GM18498 (cell line): Measurements from ENCODE around the gene MBOAT2.
"Not testable (repeated sequence)": the region's sequence is repeated elsewhere in the genome, so short reads cannot be mapped to it uniquely, and the experiment has no call there.

Experiments
- ATAC-seq: cut with Tn5 transposase; IDR thresholded peaks from one replicate; pipeline ENCODE4 v1.9.1; 2021; ENCODE audit warnings: mild to moderate bottlenecking, moderate library complexity; ENCODE audit not compliant: unreplicated experiment

Gene MBOAT2

DNA sequence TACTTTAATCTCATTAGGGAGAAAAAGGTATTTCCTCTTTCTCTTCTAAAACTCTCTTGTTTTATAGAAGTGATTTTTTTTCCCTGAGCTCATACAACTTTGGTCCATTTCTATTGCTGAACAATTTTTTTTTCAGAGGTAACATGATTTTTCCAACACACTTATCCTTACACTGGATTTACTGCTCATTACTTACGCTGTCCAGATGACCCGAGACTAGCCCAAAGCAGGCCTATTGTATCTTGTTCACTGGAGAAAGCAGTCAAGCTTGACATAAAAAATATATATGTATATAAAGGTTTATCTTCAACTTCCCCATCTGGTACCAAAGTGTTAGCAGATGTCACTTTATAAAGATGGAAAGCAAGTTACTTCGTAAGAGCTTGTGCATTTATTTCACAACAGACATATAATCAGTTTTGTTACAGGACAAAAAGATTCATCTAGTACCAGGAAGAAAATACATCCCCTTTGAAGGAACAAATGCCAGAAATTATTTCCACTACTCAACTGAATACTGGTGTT is 95.7 kb downstream of the MBOAT2 start:
- no peak for ATAC-seq

DNA sequence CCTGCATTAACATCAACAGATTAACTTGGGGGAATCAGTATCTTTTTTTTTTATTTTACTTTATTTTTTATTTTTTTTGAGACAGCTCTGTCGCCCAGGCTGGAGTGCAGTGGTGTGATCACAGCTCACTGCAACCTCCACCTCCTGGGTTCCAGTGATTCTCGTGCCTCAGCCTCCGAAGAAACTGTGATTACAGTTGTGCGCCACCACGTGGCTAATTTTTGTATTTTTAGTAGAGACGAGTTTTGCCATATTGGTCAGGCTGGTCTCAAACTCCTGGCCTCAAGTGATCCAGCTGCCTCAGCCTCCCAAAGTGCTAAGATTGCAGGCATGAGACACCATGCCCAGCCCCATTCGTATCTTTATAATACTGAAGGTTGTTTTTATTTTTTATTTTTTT is 99.6 kb downstream of the MBOAT2 start:
- ATAC-seq, result not testable (repeated sequence)

DNA sequence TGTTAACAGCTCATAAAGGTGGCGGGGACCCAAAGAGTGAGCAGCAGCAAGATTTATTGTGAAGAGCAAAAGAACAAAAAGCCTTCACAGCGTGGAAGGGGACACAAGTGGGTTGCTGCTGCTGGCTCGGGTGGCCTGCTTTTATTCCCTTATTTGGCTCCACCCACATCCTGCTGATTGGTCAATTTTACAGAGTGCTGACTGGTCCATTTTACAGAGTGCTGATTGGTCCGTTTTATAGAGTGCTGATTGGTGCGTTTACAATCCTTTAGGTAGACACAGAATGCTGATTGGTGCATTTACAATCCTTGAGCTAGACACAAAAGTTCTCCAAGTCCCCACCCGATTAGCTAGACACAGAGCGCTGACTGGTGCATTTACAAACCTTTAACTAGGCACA is 100.7 kb downstream of the MBOAT2 start:
- ATAC-seq, result not testable (repeated sequence)

DNA sequence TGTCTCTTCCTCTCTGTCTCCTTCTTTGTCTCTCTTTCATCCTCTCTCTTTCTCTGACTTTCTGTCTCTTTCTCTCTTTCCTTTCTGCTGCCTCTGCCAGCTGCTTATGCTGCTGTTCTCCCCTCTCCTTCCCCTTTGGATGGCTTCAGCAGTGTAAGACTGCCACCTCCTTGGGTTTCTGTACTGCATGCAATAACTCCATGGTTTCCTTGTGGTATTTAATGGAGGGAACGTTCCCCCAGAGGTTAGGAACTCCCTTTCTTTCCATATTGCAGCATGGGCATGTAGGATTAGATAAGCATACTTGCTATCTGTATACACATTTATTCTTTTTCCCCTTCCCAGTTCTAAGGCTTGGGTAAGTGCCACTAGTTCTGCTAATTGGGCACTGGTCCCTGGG is 106.3 kb downstream of the MBOAT2 start:
- ATAC-seq, result not testable (repeated sequence)

DNA sequence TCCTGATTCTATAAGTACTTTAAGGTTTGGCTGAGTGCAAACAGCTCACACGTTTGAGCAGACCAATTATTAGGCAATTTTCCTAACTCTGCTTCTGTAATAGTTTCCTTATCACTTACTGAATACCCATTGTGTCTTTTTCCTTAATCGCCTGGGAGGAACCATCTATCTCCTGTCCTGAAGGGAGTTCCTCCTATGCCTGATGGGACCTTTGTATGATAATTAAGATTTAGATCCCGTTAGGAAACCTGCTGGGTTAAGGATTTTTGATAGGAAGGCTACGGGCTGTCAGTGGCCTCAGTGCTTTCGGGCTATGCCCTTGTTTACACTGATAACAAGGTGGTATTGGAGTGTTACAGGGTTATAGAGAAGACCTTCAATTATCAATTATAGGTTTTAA is 106.8 kb downstream of the MBOAT2 start:
- not testable (repeated sequence) for ATAC-seq

DNA sequence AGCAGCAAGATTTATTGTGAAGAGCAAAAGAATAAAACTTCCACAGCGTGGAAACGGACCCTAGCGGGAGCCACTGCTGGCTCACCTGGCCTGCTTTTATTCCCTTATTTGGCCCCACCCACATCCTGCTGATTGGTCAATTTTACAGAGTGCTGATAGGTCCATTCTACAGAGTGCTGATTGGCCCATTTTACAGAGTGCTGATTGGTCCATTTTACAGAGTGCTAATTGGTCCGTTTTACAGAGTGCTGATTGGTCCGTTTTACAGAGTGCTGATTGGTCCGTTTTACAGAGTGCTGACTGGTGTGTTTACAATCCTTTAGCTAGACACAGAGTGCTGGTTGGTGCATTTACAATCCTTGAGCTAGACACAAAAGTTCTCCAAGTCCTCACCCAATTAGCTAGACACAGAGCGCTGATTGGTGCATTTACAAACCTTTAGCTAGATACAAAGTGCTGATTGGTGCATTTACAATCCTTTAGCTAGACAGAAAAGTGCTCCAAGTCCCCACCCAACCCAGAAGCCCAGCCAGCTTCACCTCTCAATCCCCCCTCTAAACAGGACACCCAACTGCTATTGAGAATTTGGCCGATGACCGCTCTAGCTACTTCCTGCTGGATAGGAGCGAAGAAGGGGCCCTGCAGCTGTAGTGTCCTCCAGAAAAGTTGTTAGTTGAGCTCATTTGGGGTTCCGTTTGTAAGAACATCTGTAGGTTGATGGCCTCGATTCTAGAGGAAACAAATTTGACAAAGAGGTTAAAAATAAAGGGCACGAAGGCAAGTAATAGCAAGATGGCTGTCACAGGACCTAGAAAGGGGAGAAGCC is 108.2 kb downstream of the MBOAT2 start:
- not testable (repeated sequence) for ATAC-seq

DNA sequence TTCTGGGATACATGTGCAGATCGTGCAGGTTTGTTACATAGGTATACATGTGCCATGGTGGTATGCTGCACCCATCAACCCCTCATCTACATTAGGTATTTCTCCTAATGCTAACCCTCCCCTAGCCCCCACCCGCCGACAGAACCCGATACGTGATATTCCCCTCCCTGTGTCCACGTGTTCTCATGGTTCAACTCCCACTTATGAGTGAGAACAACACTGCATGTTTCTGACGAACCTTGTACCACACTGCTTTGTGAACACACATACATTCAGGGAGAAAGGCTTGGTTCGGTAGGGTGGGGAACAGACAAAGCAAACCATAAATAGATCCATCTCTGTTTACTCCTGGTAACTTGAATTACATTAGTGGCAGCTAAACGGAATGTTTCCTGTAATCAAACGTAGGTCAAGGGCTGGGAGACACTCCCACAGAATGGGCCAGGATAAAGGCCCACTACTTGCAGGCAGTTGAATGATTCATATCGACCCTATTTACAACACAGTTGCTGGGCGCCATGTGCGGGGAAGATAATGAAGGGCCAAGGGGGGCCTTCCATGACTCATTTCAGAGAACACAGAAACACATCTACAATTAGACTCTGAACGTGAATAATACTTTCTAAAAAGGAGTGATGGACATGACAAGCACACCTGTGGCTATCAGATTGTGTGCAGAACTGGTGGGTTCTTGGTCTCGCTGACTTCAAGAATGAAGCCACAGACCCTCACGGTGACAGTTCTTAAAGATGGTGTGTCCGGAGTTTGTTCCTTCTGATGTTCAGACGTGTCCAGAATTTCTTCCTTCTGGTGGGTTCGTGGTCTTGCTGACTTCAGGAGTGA is 109.3 kb downstream of the MBOAT2 start:
- no peak for ATAC-seq

DNA sequence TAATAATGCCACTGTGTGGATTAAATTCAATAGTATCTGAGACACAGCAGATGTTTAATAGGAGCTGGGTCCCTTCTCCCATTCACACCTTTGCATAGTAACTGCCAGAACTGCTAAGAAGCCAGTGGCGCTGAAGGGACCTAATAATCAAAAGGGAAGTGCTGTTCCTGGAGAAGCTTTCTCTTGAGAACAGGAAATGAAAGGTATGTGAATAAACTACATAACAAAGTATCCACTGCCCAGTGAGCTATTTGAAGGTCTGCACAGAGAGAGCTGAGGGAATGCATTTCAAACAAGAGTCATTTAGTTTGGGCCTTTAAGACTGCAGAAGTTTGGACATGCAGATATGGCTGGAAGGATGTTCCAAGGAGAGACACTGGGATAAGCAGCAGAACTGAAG is 110.0 kb downstream of the MBOAT2 start:
- ATAC-seq, result no peak

DNA sequence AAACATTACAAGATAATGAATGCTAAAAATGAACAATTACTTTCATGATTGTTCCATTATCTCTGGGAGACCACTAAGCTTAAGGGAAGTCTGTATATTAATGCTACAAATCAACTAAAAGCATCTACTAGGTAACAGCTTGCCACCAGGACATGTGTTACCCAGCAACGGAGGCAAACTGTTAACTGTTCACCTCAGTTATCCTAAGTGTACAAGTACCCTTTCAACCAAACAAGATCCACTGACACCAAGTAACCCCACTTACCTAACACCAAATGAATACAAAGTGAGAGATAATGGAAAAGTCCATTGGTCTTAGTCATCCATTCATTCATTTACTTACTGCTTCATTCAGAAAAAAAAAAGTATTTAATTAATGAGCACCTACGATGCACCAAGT is 111.4 kb downstream of the MBOAT2 start:
- no peak for ATAC-seq

DNA sequence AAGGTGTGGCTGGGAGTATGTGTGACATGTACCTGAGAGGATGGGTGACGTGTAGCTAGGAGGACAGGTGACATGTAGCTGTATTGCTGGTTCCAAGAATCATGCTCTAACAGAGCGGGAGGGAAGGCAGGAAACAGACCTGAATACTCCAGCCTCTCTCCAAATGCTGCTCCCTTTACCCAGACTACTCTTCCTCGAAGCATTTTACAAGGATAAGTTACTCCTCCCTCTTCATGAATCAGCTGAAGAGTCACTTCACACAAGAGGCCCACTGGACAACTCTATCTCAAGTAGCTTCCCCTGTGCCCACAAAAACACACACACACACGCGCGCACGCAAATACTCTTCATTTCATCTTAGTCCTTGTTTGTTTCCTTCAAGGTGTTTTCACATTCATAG is 113.5 kb downstream of the MBOAT2 start:
- ATAC-seq, result no peak

DNA sequence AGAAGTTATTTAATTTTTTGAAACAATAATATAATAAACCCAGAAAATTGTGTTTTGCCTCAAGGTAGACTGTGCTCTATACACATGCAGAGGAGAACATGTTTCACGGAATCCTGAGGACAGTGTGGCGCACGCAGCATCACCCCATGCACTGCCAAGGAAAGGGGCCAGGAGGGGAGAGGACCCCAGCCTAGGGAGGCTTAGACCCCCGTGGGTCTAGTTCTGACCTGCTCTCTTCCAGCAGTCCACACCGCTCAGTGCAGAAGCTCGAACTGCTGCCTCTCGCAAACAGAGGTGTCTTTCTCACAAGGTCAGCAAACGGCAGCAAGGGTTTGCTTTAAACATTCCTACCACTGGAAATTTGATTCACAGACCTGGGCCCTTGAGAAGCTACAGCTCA is 114.5 kb downstream of the MBOAT2 start:
- ATAC-seq, result no peak

DNA sequence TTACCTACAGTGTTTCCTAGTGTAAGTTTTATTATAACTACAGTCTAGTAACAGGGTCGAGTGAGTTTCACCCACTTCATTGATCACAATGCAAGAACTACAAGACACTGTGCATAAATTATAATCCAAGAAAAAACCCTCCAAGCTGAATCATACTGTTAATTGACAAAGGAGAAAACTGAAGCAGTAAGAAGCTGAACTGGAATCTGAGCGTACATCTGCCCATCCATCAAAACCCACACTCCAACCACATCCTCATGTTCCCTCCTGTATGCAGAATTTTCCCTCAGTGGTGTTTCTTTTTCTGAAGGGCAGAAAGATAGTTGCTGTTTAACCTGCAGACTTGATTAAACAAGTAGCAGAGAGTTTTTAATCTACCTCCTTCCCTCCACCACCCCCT is 116.6 kb downstream of the MBOAT2 start:
- ATAC-seq, result no peak

DNA sequence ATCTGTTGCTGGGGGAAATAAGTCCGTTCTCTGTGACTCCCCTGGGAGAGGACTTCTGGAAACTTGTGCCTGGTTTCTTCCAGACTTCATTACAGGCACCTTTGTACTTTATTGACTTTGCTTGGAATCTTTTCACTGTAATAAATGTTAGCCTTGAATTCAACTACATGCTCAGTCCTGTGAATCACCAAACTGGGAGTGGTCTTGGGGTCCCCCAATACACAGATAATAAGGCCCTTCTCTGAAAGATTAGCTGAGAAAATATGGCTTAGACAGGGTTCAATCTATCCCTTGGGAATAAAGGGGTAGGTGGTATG is 117.3 kb downstream of the MBOAT2 start:
- no peak for ATAC-seq

DNA sequence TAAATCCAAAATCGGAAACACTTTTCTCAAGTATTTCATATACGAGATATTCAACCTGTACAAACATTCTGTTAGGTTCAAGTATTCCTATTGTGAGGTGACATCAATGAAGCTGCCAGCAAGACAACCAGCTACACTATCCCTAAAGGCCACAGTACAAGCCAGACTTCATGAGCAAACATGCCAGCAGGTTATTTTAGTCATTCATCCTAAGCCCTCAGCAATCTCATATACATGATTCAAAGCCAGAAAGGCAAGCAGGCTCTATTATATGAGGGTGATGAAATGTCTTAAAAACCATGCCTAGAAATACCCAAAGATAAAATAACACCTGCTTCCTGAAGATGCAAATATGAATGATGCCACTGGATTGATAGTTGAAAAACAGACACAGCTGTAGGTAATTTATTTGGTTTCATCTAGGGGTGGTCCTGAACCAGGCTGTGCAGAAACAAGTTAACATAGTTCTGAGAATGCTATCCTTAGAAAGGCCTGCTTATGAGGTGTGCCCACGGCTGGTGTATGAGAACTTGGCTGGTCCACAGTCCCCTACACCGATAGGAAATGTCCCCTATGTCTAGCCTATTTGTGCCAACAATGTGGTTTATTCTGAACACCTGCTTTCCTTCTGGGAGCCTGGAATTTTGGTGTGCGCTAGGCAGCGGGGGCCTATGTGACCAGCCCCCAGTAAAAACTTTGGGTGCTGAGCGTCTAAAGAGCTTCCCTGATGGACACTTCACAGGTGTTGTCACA is 117.9 kb downstream of the MBOAT2 start:
- ATAC-seq, result no peak

DNA sequence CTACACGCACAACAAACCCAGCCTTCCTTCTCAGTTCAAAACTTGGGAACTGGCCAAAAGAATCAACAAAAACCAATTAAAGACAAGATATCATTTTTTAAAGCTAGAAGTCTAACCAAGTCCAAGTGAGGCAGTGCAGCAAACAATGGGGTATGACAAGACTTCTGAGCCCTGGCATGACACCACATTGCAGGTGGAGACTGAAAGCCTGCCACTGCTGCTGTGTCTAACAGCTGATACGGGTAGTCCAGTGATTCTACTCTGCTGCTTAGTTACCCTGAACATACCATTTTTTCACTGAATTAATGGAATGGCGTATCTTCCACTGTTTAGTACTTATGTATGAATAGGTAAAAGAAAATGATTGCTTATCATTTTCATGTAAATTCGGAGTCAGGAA is 118.7 kb downstream of the MBOAT2 start:
- ATAC-seq, result no peak

DNA sequence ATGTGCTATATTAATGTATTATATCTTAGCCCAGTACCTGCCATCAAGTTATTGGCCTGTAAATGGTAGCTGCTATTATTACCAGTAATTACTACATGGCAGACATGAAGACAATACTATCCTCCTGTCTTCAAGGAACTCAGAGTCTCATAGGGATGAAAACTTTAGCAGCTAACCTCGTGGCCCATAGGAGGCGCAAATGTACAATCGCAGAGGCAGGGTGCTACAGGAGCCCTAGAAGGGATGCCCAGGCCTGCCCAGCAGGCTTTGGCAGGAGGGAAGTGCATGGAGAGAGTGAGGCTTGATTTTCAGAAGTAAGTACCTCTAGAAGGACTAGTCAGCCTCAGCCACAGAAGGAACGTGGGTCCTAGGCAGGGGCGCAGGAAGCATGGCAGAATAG is 121.4 kb downstream of the MBOAT2 start:
- ATAC-seq, result no peak

DNA sequence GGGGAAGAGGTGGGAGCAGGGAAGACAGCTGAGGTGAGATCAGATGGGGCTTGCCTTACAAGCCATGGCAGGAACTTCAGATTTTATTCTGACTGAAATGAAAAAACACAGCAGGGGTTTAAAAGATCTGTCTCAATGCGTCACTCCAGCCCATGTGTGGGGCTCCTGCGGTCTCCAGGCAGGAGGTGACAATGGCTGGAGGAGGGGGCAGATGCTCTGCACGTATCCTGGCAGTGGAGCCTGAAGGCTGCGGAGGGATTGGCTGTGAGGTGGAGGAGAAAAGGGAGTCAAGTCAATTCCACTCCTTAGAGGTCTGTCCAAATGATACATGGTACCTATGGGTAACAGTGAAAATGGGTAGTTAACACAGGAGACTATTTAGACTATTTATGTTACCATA is 125.6 kb downstream of the MBOAT2 start:
- ATAC-seq, result no peak

DNA sequence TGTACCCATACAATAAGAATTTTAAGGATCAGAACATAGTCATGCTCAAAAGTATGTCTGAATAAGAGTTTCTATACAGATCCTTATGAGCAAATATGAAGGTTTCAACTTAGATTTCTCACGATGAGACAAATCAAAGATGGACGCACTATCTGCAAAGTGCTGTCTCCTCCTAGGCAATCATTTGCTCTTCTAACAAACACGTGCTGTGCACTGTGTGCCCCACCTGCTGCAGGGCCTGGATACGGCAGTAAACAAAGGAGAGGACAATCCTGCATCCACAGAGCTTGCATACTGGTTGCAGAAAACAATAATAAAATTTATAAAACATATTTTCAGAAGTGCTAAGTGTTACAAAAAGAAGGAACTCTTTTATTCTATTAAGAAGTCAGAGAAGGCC is 126.2 kb downstream of the MBOAT2 start:
- no peak for ATAC-seq

DNA sequence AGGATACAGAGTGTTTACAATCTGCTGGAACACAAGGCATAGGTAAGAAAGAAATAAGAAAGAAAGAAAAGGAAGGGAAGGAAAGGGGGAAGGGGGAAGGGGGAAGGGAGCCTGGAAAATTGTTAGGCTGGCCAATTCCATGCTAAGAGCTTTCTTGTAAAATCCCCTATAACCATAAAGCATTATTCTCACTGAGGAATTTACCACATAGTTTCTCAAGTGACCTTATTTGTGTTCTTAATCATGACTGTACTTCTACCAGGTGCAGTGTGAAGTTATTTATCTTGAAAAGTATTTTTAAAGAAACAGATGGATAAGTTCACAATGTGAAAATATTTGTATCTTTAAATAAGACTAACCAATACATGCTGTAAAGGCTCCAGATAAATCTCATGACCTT is 126.9 kb downstream of the MBOAT2 start:
- no peak for ATAC-seq

DNA sequence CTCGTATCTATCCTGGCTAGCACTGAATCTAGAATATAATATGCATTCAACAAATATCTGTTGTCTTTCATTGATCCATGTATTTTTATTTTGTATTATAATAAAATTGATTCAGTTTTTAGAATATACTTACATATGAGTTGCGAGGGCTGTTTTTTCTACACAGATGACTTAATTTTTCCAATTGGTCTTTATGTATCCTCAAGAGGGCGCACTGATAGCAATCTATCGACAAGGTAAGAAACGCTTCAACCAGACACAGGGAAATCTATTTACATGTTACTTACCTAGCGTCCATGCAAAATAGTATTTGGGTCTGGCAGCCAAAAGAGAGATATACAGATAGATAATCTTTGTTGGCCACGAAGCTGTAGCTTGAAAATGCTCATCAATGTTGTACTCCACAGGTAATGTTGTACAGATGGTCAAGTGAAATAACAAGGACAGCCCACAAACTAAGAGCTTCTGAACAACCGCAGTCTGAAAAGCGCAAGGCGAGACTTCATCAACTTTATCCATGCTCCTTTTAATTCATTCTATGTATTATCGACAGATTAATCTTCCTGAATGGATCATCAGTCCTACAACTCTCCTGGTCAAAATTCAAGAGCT is 130.6 kb downstream of the MBOAT2 start:
- no peak for ATAC-seq

DNA sequence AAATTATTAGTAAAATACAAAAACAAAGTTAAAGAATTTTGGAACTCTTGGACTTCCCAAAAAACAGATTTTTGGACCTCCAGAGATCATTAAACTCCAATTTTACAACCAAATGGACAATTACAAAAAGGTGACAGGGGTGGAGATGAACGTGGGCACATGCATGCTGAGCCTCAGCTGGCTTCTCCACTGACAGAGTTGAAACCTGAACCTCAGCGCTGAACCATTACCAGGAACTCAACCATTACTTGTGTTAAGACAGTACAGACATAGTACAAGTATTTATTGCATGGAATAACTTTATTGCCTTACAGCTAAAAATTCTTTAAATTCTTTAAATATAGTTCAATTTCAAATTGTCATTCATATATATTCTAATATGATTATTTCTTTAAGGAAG is 133.0 kb downstream of the MBOAT2 start:
- no peak for ATAC-seq
